Activated CD4-positive, alpha-beta memory T cell treated with anti-CD3 and anti-CD28 coated beads, Interleukin-2, amount 10 ng/mL, durations not matched to agents 7 days and 5 days (primary cell): Measurements from ENCODE around the gene B4GALNT4. TPM values are rescaled to one million over a fixed set of nuclear protein-coding genes. Genes with fewer than 3 reads are reported as not detected.

Experiments used
- CTCF ChIA-PET: fragments of 350-600 bp; sonication (Branson Sonifier 250); formaldehyde crosslinking; loops from one replicate; lab custom pipeline; 2021; ENCODE audit warnings: antibody characterized with exemption, inconsistent platforms; lab: Charles Lee
- POLR2A ChIA-PET: fragments of 350-600 bp; sonication (Branson Sonifier 250); formaldehyde crosslinking; loops from one replicate; lab custom pipeline; 2021; ENCODE audit warnings: antibody characterized with exemption; lab: Charles Lee
- DNase-seq: peaks from one replicate; pipeline ENCODE4 v3.0.0-alpha.2; 2020
- H3K27ac Mint-ChIP-seq: one replicate; pipeline ENCODE4 v1.8.0; 2021; ENCODE audit warnings: mild to moderate bottlenecking, mixed read lengths
- H3K27me3 Mint-ChIP-seq: one replicate; pipeline ENCODE4 v1.8.0; 2021; ENCODE audit warnings: mixed read lengths
- H3K36me3 Mint-ChIP-seq: one replicate; pipeline ENCODE4 v1.8.0; 2021; ENCODE audit warnings: low read depth, mixed read lengths
- H3K4me1 Mint-ChIP-seq: one replicate; pipeline ENCODE4 v1.8.0; 2021; ENCODE audit warnings: mixed read lengths
- H3K4me3 Mint-ChIP-seq: one replicate; pipeline ENCODE4 v1.8.0; 2021; ENCODE audit warnings: mild to moderate bottlenecking, mixed read lengths
- H3K9me3 Mint-ChIP-seq: one replicate; pipeline ENCODE4 v1.8.0; 2021; ENCODE audit warnings: mixed read lengths
- total RNA-seq, 2 experiments: library from RNA; stranded (reverse); gene quantifications; one replicate each; pipeline ENCODE4 v1.2.3, GENCODE V29; 2021

The B4GALNT4 gene
- total RNA-seq, 2 experiments from 2014 or later: 0.23 to 0.53 TPM

GRCh38 chr11:375065-376025 lies 6.0 kb downstream of the B4GALNT4 start:
- no peak overlapping the region for H3K27ac Mint-ChIP-seq
- no peaks in the 10 kb centered on the region for H3K36me3 Mint-ChIP-seq
- no peak for DNase-seq
- POLR2A ChIA-PET: no interaction called here
- H3K27me3 Mint-ChIP-seq: peaks cover 15% of the 10 kb centered on the region
- CTCF ChIA-PET: no interaction called here
- H3K4me3 Mint-ChIP-seq: no peak overlapping the region
- peaks cover under 1% of the 10 kb centered on the region for H3K4me1 Mint-ChIP-seq
- peaks cover 4% of the 10 kb centered on the region for H3K9me3 Mint-ChIP-seq

- Mint-ChIP-seq H3K27ac (no peak overlapping the region), H3K4me1 (no peaks in the 10 kb centered on the region), H3K36me3 (no peaks in the 10 kb centered on the region), H3K27me3 (peaks cover 5% of the 10 kb centered on the region), H3K4me3 (no peak overlapping the region), H3K9me3 (peaks cover 4% of the 10 kb centered on the region)
- DNase-seq: no peak
- CTCF ChIA-PET: no interaction called here
- POLR2A ChIA-PET: no interaction called here
Measured at GRCh38 chr11:376531-377173, 7.4 kb downstream of the B4GALNT4 start.

GRCh38 chr11:377174-377865 lies 8.0 kb downstream of the B4GALNT4 start:
- no peak for DNase-seq
- ChIA-PET POLR2A (no interaction called here), CTCF (no interaction called here)
- H3K27ac Mint-ChIP-seq: no peak overlapping the region
- H3K27me3 Mint-ChIP-seq: peaks cover 4% of the 10 kb centered on the region
- peaks cover 3% of the 10 kb centered on the region for H3K4me1 Mint-ChIP-seq
- H3K4me3 Mint-ChIP-seq: no peak overlapping the region
- H3K9me3 Mint-ChIP-seq: peaks cover 4% of the 10 kb centered on the region
- no peaks in the 10 kb centered on the region for H3K36me3 Mint-ChIP-seq

GRCh38 chr11:377883-378500 lies 8.7 kb downstream of the B4GALNT4 start:
- ChIA-PET CTCF (no interaction called here), POLR2A (no interaction called here)
- peaks cover 3% of the 10 kb centered on the region for H3K4me1 Mint-ChIP-seq
- DNase-seq: no peak
- peaks cover 5% of the 10 kb centered on the region for H3K27me3 Mint-ChIP-seq
- H3K36me3 Mint-ChIP-seq: no peaks in the 10 kb centered on the region
- H3K9me3 Mint-ChIP-seq: peaks cover 4% of the 10 kb centered on the region
- H3K27ac Mint-ChIP-seq: no peak overlapping the region
- no peak overlapping the region for H3K4me3 Mint-ChIP-seq

GRCh38 chr11:379205-380094 lies 10.2 kb downstream of the B4GALNT4 start:
- Mint-ChIP-seq H3K27ac (no peak overlapping the region), H3K9me3 (no peaks in the 10 kb centered on the region), H3K27me3 (peaks cover 8% of the 10 kb centered on the region), H3K36me3 (no peaks in the 10 kb centered on the region), H3K4me3 (no peak overlapping the region), H3K4me1 (peaks cover 3% of the 10 kb centered on the region)
- no peak for DNase-seq
- POLR2A ChIA-PET: no interaction called here
- CTCF ChIA-PET: no interaction called here

- H3K27me3 Mint-ChIP-seq: peaks cover 8% of the 10 kb centered on the region
- no peak overlapping the region for H3K27ac Mint-ChIP-seq
- H3K9me3 Mint-ChIP-seq: no peaks in the 10 kb centered on the region
- ChIA-PET POLR2A (no interaction called here), CTCF (no interaction called here)
- H3K4me1 Mint-ChIP-seq: peaks cover 3% of the 10 kb centered on the region
- no peak overlapping the region for H3K4me3 Mint-ChIP-seq
- no peak for DNase-seq
- no peaks in the 10 kb centered on the region for H3K36me3 Mint-ChIP-seq
Measured at GRCh38 chr11:380095-380480, 10.8 kb downstream of the B4GALNT4 start.

- Mint-ChIP-seq H3K27ac (no peak overlapping the region), H3K4me3 (no peak overlapping the region)
Measured at GRCh38 chr11:380491-380890, 11.2 kb downstream of the B4GALNT4 start.

GRCh38 chr11:380996-381395 lies 11.7 kb downstream of the B4GALNT4 start:
- POLR2A ChIA-PET: no interaction called here
- Mint-ChIP-seq H3K27me3 (peaks cover 8% of the 10 kb centered on the region), H3K4me3 (no peak overlapping the region), H3K4me1 (peaks cover 3% of the 10 kb centered on the region), H3K9me3 (no peaks in the 10 kb centered on the region), H3K27ac (no peak overlapping the region), H3K36me3 (no peaks in the 10 kb centered on the region)
- DNase-seq: no peak
- CTCF ChIA-PET: no interaction called here

More at GRCh38 chr11:380491-380890, 11.2 kb downstream of the B4GALNT4 start:
- no peak for DNase-seq
- ChIA-PET CTCF (no interaction called here), POLR2A (no interaction called here)
- peaks cover 3% of the 10 kb centered on the region for H3K4me1 Mint-ChIP-seq
- no peaks in the 10 kb centered on the region for H3K9me3 Mint-ChIP-seq
- no peaks in the 10 kb centered on the region for H3K36me3 Mint-ChIP-seq
- peaks cover 8% of the 10 kb centered on the region for H3K27me3 Mint-ChIP-seq

- peaks cover 3% of the 10 kb centered on the region for H3K4me1 Mint-ChIP-seq
- H3K27me3 Mint-ChIP-seq: peaks cover 8% of the 10 kb centered on the region
- CTCF ChIA-PET: no interaction called here
- H3K9me3 Mint-ChIP-seq: peaks cover under 1% of the 10 kb centered on the region
- POLR2A ChIA-PET: no interaction called here
- DNase-seq: no peak
- no peak overlapping the region for H3K4me3 Mint-ChIP-seq
- H3K36me3 Mint-ChIP-seq: no peaks in the 10 kb centered on the region
- no peak overlapping the region for H3K27ac Mint-ChIP-seq
Measured at GRCh38 chr11:381501-382072, 12.3 kb downstream of the B4GALNT4 start.

GRCh38 chr11:382081-382629 lies 12.9 kb downstream of the B4GALNT4 start:
- no peak overlapping the region for H3K4me3 Mint-ChIP-seq
- POLR2A ChIA-PET: no interaction called here
- H3K4me1 Mint-ChIP-seq: peaks cover 3% of the 10 kb centered on the region
- H3K9me3 Mint-ChIP-seq: peaks cover 5% of the 10 kb centered on the region
- H3K27ac Mint-ChIP-seq: no peak overlapping the region
- no peaks in the 10 kb centered on the region for H3K36me3 Mint-ChIP-seq
- peaks cover 8% of the 10 kb centered on the region for H3K27me3 Mint-ChIP-seq
- DNase-seq: no peak
- CTCF ChIA-PET: no interaction called here

GRCh38 chr11:383431-383830 lies 14.1 kb downstream of the B4GALNT4 start:
- no peak overlapping the region for H3K4me3 Mint-ChIP-seq

GRCh38 chr11:384511-384910 lies 15.2 kb downstream of the B4GALNT4 start:
- H3K9me3 Mint-ChIP-seq: peaks cover 6% of the 10 kb centered on the region
- no peak for DNase-seq
- POLR2A ChIA-PET: no interaction called here
- no peak overlapping the region for H3K4me3 Mint-ChIP-seq
- peaks cover 17% of the 10 kb centered on the region for H3K27me3 Mint-ChIP-seq
- H3K4me1 Mint-ChIP-seq: peaks cover 3% of the 10 kb centered on the region
- H3K36me3 Mint-ChIP-seq: no peaks in the 10 kb centered on the region
- H3K27ac Mint-ChIP-seq: no peak overlapping the region
- CTCF ChIA-PET: no interaction called here

More at GRCh38 chr11:383431-383830, 14.1 kb downstream of the B4GALNT4 start:
- H3K36me3 Mint-ChIP-seq: no peaks in the 10 kb centered on the region
- CTCF ChIA-PET: no interaction called here
- H3K27ac Mint-ChIP-seq: no peak overlapping the region
- peaks cover 3% of the 10 kb centered on the region for H3K4me1 Mint-ChIP-seq
- no peak for DNase-seq
- H3K27me3 Mint-ChIP-seq: peaks cover 17% of the 10 kb centered on the region
- POLR2A ChIA-PET: no interaction called here
- H3K9me3 Mint-ChIP-seq: peaks cover 6% of the 10 kb centered on the region
